A549 (cell line): ENCODE results near the gene TOE1. TPM values are rescaled to one million over a fixed set of nuclear protein-coding genes. Genes with fewer than 3 reads are reported as not detected.

ENCODE experiments used
- ATAC-seq, 2 experiments: fragments of 200-7000 bp in 1 of 2; fragments of >200 bp in 1 of 2; cut with Nextera tagmentation in 1 of 2; cut with Tn5 transposase in 1 of 2; 3 replicates each; pipeline versions ENCODE4 v1.8.0 to v1.9.1; 2018 to 2020; ENCODE audit warnings: mild to moderate bottlenecking in 1 of 2, moderate library complexity in 1 of 2
- CTCF ChIA-PET: fragments of 300-600 bp; sonication (Branson Sonifier 250); formaldehyde crosslinking; extraction: SDS; loops from one replicate; lab custom pipeline; 2021; ENCODE audit warnings: antibody characterized with exemption, inconsistent platforms; lab: Yijun Ruan, JAX
- POLR2A ChIA-PET: fragments of 350-600 bp; formaldehyde crosslinking; extraction: SDS; loops from one replicate; lab custom pipeline; 2021; ENCODE audit warnings: antibody characterized with exemption, inconsistent platforms; lab: Yijun Ruan, JAX
- DNase-seq, 2 experiments: peaks; one replicate each; pipeline versions ENCODE4 v3.0.0 to v3.0.0-alpha.2; 2011 to 2016; ENCODE audit warnings: low read depth in 1 of 2, low spot score in 1 of 2
- FAIRE-seq: peaks from 2 replicates; lab custom pipeline; 2011; peaks lifted over from hg19 to GRCh38; lab: Jason Lieb, UNC
- H3K27ac ChIP-seq, 2 experiments: fragments of >200 bp; sonication (Bioruptor Twin); formaldehyde crosslinking; 3 replicates each; pipeline ENCODE4 v1.5.1; 2016 to 2017
- H3K4me1 ChIP-seq: fragments of >200 bp; sonication (Bioruptor Twin); formaldehyde crosslinking; 3 replicates; pipeline ENCODE4 v1.6.1; 2016
- H3K4me2 ChIP-seq: fragments of >200 bp; sonication (Bioruptor Twin); formaldehyde crosslinking; 3 replicates; pipeline ENCODE4 v1.6.1; 2016
- H3K4me3 ChIP-seq: fragments of >200 bp; sonication (Bioruptor Twin); formaldehyde crosslinking; 3 replicates; pipeline ENCODE4 v1.5.1; 2016
- H3K9me3 ChIP-seq: fragments of >200 bp; sonication (Bioruptor Twin); formaldehyde crosslinking; 3 replicates; pipeline ENCODE4 v1.6.1; 2016
- BHLHE40 ChIP-seq: IDR thresholded peaks from 2 replicates; pipeline ENCODE4 v1.6.1; 2012; ENCODE audit warnings: low read depth, low read length, inconsistent platforms
- CEBPB ChIP-seq, 2 experiments: fragments of >200 bp in 1 of 2; sonication (Bioruptor Twin) in 1 of 2; formaldehyde crosslinking in 1 of 2; IDR thresholded peaks; 2 replicates each; pipeline ENCODE4 v1.6.1; 2012 to 2016
- EHMT2 ChIP-seq: fragments of 200-600 bp; sonication (generic); IDR thresholded peaks from 2 replicates; pipeline ENCODE4 v1.6.1; 2016; ENCODE audit warnings: antibody characterized with exemption, low read depth, mild to moderate bottlenecking, moderate library complexity
- EP300 ChIP-seq, 2 experiments: fragments of >200 bp; sonication (Bioruptor Twin); formaldehyde crosslinking; IDR thresholded peaks; 2 replicates in 1 of 2; 3 replicates in 1 of 2; pipeline ENCODE4 v1.6.1; 2016 to 2017
- FOSL2 ChIP-seq, 2 experiments: fragments of 450-650 bp in 1 of 2; fragments of >200 bp in 1 of 2; sonication (Bioruptor Twin) in 1 of 2; formaldehyde crosslinking; IDR thresholded peaks; 2 replicates each; pipeline versions ENCODE4 v1.5.0 to v1.6.1; 2016 to 2020; ENCODE audit warnings: mild to moderate bottlenecking in 1 of 2, moderate library complexity in 1 of 2
- HDAC2 ChIP-seq: fragments of 200-600 bp; sonication (generic); IDR thresholded peaks from 2 replicates; pipeline ENCODE4 v1.6.1; 2016
- HOXA7 ChIP-seq: fragments of 250-450 bp; sonication (Bioruptor Pico); IDR thresholded peaks from 2 replicates; pipeline ENCODE4 v1.5.0; 2020; ENCODE audit warnings: mild to moderate bottlenecking, moderate library complexity
- HOXB13 ChIP-seq: fragments of 250-450 bp; sonication (Bioruptor Pico); IDR thresholded peaks from 2 replicates; pipeline ENCODE4 v1.5.0; 2020; ENCODE audit warnings: low read depth, mild to moderate bottlenecking, moderate library complexity
- KDM1A ChIP-seq: fragments of 200-600 bp; sonication (generic); IDR thresholded peaks from 2 replicates; pipeline ENCODE4 v1.6.1; 2016; ENCODE audit warnings: low read depth, mild to moderate bottlenecking
- MAFK ChIP-seq: fragments of 450-650 bp; IDR thresholded peaks from 2 replicates; pipeline ENCODE4 v1.6.1; 2014; ENCODE audit not compliant: partially characterized antibody
- PHF8 ChIP-seq: fragments of 200-600 bp; sonication (generic); IDR thresholded peaks from 2 replicates; pipeline ENCODE4 v1.6.1; 2016; ENCODE audit warnings: low read depth, mild to moderate bottlenecking, antibody characterized with exemption, moderate library complexity, borderline replicate concordance
- POLR2A ChIP-seq: IDR thresholded peaks from 2 replicates; pipeline ENCODE4 v1.6.1; 2012; ENCODE audit warnings: mild to moderate bottlenecking, low read length
- RAD21 ChIP-seq, 2 experiments: fragments of >200 bp in 1 of 2; sonication (Bioruptor Twin) in 1 of 2; formaldehyde crosslinking in 1 of 2; IDR thresholded peaks in 1 of 2; conservative IDR thresholded peaks in 1 of 2; 2 replicates in 1 of 2; 3 replicates in 1 of 2; pipeline ENCODE4 v1.6.1; 2012 to 2018; ENCODE audit warnings: inconsistent platforms in 1 of 2
- RARB ChIP-seq: fragments of 250-450 bp; sonication (Bioruptor Pico); IDR thresholded peaks from 2 replicates; pipeline ENCODE4 v1.8.0; 2021; ENCODE audit warnings: mild to moderate bottlenecking, moderate library complexity
- TFCP2L1 ChIP-seq: fragments of 250-450 bp; sonication (Bioruptor Pico); IDR thresholded peaks from 2 replicates; pipeline ENCODE4 v1.5.0; 2021; ENCODE audit warnings: mild to moderate bottlenecking
- TP53 ChIP-seq: fragments of 250-450 bp; sonication (Bioruptor Pico); IDR thresholded peaks from 2 replicates; pipeline ENCODE4 v1.5.0; 2021; ENCODE audit warnings: mild to moderate bottlenecking, moderate library complexity
- ZFP36 ChIP-seq: fragments of 450-650 bp; IDR thresholded peaks from 2 replicates; pipeline ENCODE4 v1.6.1; 2014; ENCODE audit warnings: borderline replicate concordance; ENCODE audit not compliant: partially characterized antibody
- WGBS: methylation state at CpG from one replicate; pipeline ENCODE4 v1.1.6; 2017; ENCODE audit errors: missing lambda C conversion rate; 5-methylcytosine and 5-hydroxymethylcytosine counted together
- polyA plus RNA-seq, 4 experiments: library from polyadenylated mRNA; depleted of rRNA in 3 of 4; stranded (reverse); fragments of >200 nt; fragmentation: RNase III in 1 of 4; extraction: RNeasy Plus Mini Kit Qiagen cat#74134 plus additional on column Dnase treatment in 1 of 4; gene quantifications; 2 replicates in 3 of 4; 3 replicates in 1 of 4; pipeline ENCODE4 v1.2.3, GENCODE V29; 2011 to 2017
- TF ChIP-seq, protein P1 (sequence below): IDR thresholded peaks from 2 replicates; pipeline ENCODE4 v1.6.1; 2012; ENCODE audit warnings: low read depth, borderline replicate concordance
- TF ChIP-seq, protein P2 (sequence below): fragments of 250-450 bp; sonication (Bioruptor Pico); IDR thresholded peaks from 2 replicates; pipeline ENCODE4 v1.5.0; 2020; ENCODE audit warnings: low read depth, mild to moderate bottlenecking, moderate library complexity
- TF ChIP-seq, protein P3 (sequence below): fragments of 450-650 bp; IDR thresholded peaks from 2 replicates; pipeline ENCODE4 v1.6.1; 2014; ENCODE audit warnings: antibody characterized with exemption
- TF ChIP-seq, protein P4 (sequence below): IDR thresholded peaks from 2 replicates; pipeline ENCODE4 v1.6.1; 2012
- TF ChIP-seq, protein P5 (sequence below): fragments of >200 bp; sonication (Bioruptor Twin); formaldehyde crosslinking; IDR thresholded peaks from 3 replicates; pipeline ENCODE4 v1.5.1; 2016

TOE1 gene
- polyA plus RNA-seq, 2 of the 4 experiments (the other 2 are of a cell fraction): 13.3 to 13.7 TPM

DNA sequence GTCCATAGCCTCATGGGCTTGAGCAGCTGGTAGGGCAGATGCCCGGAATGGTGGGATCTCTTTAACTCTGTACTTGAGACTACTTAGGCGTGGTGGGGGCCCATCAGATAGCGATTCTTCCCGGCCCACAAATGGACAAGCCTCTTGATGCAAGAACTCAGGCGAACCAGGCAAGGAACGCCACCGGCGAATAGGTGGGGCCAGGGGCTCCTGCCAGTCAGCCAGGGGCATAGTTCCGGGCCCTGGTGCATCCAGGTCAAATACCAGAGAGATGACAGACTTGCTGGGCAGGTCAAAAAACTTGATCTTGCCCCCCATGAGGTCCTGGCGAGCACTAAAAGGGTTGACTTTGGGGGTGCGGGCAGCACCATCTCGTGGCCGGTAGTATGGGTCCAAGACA lies 5.0 kb downstream of the TOE1 start:
- CTCF ChIA-PET: interaction anchor here (1.4 to 7.3 kb wide), 3 partner anchors 12 to 19 kb away, joined by 3 to 43 read pairs (median 6); partner anchors contain the start of gene HPDL
- POLR2A ChIA-PET: no interaction called here
- no peak overlapping the region for H3K27ac ChIP-seq
- TF ChIP-seq RARB (CRISPR knock-in tag): no peak
- TF ChIP-seq, protein P1, sequence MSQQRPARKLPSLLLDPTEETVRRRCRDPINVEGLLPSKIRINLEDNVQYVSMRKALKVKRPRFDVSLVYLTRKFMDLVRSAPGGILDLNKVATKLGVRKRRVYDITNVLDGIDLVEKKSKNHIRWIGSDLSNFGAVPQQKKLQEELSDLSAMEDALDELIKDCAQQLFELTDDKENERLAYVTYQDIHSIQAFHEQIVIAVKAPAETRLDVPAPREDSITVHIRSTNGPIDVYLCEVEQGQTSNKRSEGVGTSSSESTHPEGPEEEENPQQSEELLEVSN: no peak
- no peak for TF ChIP-seq POLR2A
- TF ChIP-seq EP300 (IDR thresholded peaks at IDR 0.05): no peak
- no peak for TF ChIP-seq FOSL2 (IDR thresholded peaks at IDR 0.05)
- no peak for TF ChIP-seq FOSL2 (CRISPR knock-in tag; IDR thresholded peaks at IDR 0.05)
- TF ChIP-seq, protein P2, sequence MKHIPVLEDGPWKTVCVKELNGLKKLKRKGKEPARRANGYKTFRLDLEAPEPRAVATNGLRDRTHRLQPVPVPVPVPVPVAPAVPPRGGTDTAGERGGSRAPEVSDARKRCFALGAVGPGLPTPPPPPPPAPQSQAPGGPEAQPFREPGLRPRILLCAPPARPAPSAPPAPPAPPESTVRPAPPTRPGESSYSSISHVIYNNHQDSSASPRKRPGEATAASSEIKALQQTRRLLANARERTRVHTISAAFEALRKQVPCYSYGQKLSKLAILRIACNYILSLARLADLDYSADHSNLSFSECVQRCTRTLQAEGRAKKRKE: no peak
- TF ChIP-seq, protein P3, sequence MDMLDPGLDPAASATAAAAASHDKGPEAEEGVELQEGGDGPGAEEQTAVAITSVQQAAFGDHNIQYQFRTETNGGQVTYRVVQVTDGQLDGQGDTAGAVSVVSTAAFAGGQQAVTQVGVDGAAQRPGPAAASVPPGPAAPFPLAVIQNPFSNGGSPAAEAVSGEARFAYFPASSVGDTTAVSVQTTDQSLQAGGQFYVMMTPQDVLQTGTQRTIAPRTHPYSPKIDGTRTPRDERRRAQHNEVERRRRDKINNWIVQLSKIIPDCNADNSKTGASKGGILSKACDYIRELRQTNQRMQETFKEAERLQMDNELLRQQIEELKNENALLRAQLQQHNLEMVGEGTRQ: no peak
- TF ChIP-seq ZFP36: no peak
- no peak for TF ChIP-seq RAD21 (conservative IDR thresholded peaks at IDR 0.05 in 1 of 2, IDR thresholded peaks at IDR 0.05 in 1 of 2)
- no peak for TF ChIP-seq CEBPB (IDR thresholded peaks at IDR 0.05)
- TF ChIP-seq EHMT2: no peak
- TF ChIP-seq HOXA7 (CRISPR knock-in tag): no peak
- H3K9me3 ChIP-seq: no peaks in the 10 kb centered on the region
- DNase-seq: no peak
- FAIRE-seq: no peak
- H3K4me1 ChIP-seq: peaks cover 17% of the 10 kb centered on the region
- 91% methylated on average over 6 of the region's 13 CpGs for WGBS
- no peak for ATAC-seq
- H3K4me3 ChIP-seq: no peak overlapping the region
- H3K4me2 ChIP-seq: no peak overlapping the region

DNA sequence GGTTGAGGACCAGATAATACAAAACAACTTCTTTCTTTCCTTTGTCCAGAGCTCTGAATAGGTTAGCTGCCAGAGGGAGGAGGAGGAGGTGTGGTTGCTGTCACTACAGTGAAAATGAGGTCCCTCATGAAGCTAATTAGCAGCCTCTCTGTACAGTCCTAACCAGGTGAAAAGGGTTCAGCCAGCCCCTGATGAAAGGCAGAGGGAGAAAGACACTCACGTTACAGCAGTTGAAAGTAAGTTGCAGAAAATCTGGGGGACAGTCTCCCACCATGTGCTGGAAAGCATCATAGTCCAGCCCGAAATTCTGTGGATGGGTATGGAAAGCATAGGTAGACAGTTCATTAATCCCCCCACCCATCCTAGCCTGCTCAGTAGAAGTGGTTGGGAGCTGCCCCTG lies 6.5 kb downstream of the TOE1 start:
- H3K9me3 ChIP-seq: no peaks in the 10 kb centered on the region
- FAIRE-seq (no peak), ATAC-seq (no peak), DNase-seq (no peak)
- H3K4me2 ChIP-seq: no peak overlapping the region
- no peak overlapping the region for H3K4me3 ChIP-seq
- ChIA-PET CTCF (interaction anchor here (1.5 to 7.3 kb wide), 4 partner anchors 10 to 335 kb away, joined by 3 to 43 read pairs (median 16); partner anchors contain the start of genes TESK2 and UROD), POLR2A (interaction anchor here (1.0 to 2.0 kb wide), 2 partner anchors 43 to 165 kb away, joined by 3 to 9 read pairs; no protein-coding TSS in a partner anchor)
- WGBS: 73% methylated on average over 2 of the region's 2 CpGs
- TF ChIP-seq, protein P4, sequence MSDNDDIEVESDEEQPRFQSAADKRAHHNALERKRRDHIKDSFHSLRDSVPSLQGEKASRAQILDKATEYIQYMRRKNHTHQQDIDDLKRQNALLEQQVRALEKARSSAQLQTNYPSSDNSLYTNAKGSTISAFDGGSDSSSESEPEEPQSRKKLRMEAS: no peak
- TF ChIP-seq TP53: no peak
- TF ChIP-seq HDAC2: no peak
- no peak for TF ChIP-seq BHLHE40
- no peak for TF ChIP-seq KDM1A
- no peak for TF ChIP-seq HOXB13 (CRISPR knock-in tag)
- TF ChIP-seq MAFK: no peak
- TF ChIP-seq PHF8: no peak
- no peak for TF ChIP-seq TFCP2L1 (CRISPR knock-in tag)
- TF ChIP-seq, protein P5, sequence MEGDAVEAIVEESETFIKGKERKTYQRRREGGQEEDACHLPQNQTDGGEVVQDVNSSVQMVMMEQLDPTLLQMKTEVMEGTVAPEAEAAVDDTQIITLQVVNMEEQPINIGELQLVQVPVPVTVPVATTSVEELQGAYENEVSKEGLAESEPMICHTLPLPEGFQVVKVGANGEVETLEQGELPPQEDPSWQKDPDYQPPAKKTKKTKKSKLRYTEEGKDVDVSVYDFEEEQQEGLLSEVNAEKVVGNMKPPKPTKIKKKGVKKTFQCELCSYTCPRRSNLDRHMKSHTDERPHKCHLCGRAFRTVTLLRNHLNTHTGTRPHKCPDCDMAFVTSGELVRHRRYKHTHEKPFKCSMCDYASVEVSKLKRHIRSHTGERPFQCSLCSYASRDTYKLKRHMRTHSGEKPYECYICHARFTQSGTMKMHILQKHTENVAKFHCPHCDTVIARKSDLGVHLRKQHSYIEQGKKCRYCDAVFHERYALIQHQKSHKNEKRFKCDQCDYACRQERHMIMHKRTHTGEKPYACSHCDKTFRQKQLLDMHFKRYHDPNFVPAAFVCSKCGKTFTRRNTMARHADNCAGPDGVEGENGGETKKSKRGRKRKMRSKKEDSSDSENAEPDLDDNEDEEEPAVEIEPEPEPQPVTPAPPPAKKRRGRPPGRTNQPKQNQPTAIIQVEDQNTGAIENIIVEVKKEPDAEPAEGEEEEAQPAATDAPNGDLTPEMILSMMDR: no peak
- H3K27ac ChIP-seq: no peak overlapping the region
- peaks cover 9% of the 10 kb centered on the region; the same call in 2 of the 3 replicates for H3K4me1 ChIP-seq
